SK-N-SH treated with all-trans-retinoic acid at 6 μM for 48 hours (cell line): ENCODE data around the gene NEK4.

Experiments
- ISL1 ChIP-seq: fragments of 250-450 bp; sonication (Bioruptor Pico); IDR thresholded peaks from 2 replicates; pipeline ENCODE4 v2.1.2; 2022; ENCODE audit warnings: mild to moderate bottlenecking, moderate library complexity
- OSR1 ChIP-seq: fragments of 250-450 bp; sonication (Bioruptor Pico); IDR thresholded peaks from 2 replicates; pipeline ENCODE4 v1.8.0; 2022; ENCODE audit warnings: moderate library complexity, mild to moderate bottlenecking, inconsistent platforms
- RARB ChIP-seq: fragments of 250-450 bp; sonication (Bioruptor Pico); IDR thresholded peaks from 2 replicates; pipeline ENCODE4 v1.8.0; 2021; ENCODE audit warnings: mild to moderate bottlenecking, moderate library complexity
- ZFP30 ChIP-seq: fragments of 450-650 bp; formaldehyde crosslinking; IDR thresholded peaks from 2 replicates; pipeline ENCODE4 v1.5.0; 2022; ENCODE audit warnings: mild to moderate bottlenecking, moderate library complexity
- TF ChIP-seq, protein P1 (sequence below): fragments of 250-450 bp; sonication (Bioruptor Pico); IDR thresholded peaks from 2 replicates; pipeline ENCODE4 v1.5.0; 2020; ENCODE audit warnings: mild to moderate bottlenecking, moderate library complexity
- TF ChIP-seq, protein P2 (sequence below): fragments of 250-450 bp; sonication (Bioruptor Pico); IDR thresholded peaks from 2 replicates; pipeline ENCODE4 v1.8.0; 2020; ENCODE audit warnings: mild to moderate bottlenecking, moderate library complexity, borderline replicate concordance

DNA sequence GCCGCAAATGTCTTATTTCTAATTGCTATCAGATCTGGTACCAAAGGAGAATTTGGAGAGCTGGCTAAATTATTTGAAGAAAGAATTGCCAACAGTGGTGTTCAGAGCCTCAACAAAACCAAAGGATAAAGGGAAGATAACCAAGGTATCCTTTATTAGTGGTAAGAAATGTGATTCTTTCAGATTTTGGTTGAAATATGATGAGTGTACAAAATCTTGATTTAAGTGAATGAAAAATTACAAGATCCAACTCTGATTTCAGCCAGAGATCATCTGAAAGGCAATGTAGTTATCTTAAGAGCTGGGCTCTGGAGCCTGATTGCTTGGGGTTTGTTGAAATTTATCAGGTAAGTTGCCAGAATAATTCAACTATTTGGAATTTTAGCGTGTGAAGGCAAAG, 80.2 kb downstream of the NEK4 start:
- TF ChIP-seq ZFP30 (CRISPR knock-in tag), result no peak
- TF ChIP-seq, protein P1, sequence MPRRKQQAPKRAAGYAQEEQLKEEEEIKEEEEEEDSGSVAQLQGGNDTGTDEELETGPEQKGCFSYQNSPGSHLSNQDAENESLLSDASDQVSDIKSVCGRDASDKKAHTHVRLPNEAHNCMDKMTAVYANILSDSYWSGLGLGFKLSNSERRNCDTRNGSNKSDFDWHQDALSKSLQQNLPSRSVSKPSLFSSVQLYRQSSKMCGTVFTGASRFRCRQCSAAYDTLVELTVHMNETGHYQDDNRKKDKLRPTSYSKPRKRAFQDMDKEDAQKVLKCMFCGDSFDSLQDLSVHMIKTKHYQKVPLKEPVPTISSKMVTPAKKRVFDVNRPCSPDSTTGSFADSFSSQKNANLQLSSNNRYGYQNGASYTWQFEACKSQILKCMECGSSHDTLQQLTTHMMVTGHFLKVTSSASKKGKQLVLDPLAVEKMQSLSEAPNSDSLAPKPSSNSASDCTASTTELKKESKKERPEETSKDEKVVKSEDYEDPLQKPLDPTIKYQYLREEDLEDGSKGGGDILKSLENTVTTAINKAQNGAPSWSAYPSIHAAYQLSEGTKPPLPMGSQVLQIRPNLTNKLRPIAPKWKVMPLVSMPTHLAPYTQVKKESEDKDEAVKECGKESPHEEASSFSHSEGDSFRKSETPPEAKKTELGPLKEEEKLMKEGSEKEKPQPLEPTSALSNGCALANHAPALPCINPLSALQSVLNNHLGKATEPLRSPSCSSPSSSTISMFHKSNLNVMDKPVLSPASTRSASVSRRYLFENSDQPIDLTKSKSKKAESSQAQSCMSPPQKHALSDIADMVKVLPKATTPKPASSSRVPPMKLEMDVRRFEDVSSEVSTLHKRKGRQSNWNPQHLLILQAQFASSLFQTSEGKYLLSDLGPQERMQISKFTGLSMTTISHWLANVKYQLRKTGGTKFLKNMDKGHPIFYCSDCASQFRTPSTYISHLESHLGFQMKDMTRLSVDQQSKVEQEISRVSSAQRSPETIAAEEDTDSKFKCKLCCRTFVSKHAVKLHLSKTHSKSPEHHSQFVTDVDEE (CRISPR knock-in tag), result no peak
- no peak for TF ChIP-seq RARB (CRISPR knock-in tag)
- no peak for TF ChIP-seq ISL1
- no peak for TF ChIP-seq OSR1 (CRISPR knock-in tag)
- TF ChIP-seq, protein P2, sequence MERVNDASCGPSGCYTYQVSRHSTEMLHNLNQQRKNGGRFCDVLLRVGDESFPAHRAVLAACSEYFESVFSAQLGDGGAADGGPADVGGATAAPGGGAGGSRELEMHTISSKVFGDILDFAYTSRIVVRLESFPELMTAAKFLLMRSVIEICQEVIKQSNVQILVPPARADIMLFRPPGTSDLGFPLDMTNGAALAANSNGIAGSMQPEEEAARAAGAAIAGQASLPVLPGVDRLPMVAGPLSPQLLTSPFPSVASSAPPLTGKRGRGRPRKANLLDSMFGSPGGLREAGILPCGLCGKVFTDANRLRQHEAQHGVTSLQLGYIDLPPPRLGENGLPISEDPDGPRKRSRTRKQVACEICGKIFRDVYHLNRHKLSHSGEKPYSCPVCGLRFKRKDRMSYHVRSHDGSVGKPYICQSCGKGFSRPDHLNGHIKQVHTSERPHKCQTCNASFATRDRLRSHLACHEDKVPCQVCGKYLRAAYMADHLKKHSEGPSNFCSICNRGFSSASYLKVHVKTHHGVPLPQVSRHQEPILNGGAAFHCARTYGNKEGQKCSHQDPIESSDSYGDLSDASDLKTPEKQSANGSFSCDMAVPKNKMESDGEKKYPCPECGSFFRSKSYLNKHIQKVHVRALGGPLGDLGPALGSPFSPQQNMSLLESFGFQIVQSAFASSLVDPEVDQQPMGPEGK, result no peak
